Uterus (tissue), 2 donors: ENCODE measurements around the gene CCNY.

Experiments used
- CTCF ChIP-seq, 4 experiments: fragments of 200-600 bp in 2 of 4; fragments of 450-650 bp in 2 of 4; sonication (generic) in 2 of 4; IDR thresholded peaks; one replicate each; pipeline ENCODE4 v1.5.1; 2016 to 2019; ENCODE audit warnings: antibody characterized with exemption in 4 of 4, mild to moderate bottlenecking in 2 of 4, moderate library complexity in 1 of 4
- POLR2A ChIP-seq, 2 donors: fragments of 450-650 bp; IDR thresholded peaks; one replicate each; pipeline ENCODE4 v1.6.1; 2016; ENCODE audit warnings: antibody characterized with exemption in 2 of 2, mild to moderate bottlenecking in 1 of 2, moderate library complexity in 1 of 2

DNA sequence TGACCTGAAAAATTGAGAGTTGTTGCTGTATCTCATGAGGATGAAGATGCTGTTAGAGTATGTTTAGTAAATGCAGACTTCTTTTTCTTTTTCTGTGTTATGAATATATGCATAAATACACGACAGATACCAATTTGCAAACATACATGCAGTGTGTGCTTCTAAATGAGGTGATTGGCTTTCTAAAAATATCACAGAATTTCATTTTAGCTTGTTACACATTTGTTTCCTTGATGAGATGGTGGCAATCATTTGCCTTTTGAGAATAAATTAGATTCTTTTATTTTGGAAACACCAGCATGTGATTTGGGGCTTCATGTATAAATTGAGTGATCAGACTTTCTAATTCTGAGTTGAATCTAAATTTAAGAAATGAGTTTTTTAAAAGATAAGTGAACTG, 29.7 kb downstream of the CCNY start:
- TF ChIP-seq CTCF (IDR thresholded peaks at IDR 0.05) (no peak), POLR2A (IDR thresholded peaks at IDR 0.05) (no peak)
